BE2C (cell line): ENCODE results near the gene SLC7A8.

ENCODE experiments used
- DNase-seq: peaks from one replicate; pipeline ENCODE4 v3.0.0-alpha.2; 2020
- H3K27me3 ChIP-seq: fragments of 250-450 bp; sonication (Bioruptor Pico); 2 replicates; pipeline ENCODE4 v1.5.1; 2020; ENCODE audit warnings: mild to moderate bottlenecking
- H3K36me3 ChIP-seq: fragments of 250-450 bp; sonication (Bioruptor Pico); 2 replicates; pipeline ENCODE4 v1.5.1; 2020; ENCODE audit warnings: mild to moderate bottlenecking
- H3K4me1 ChIP-seq: fragments of 250-450 bp; sonication (Bioruptor Pico); 2 replicates; pipeline ENCODE4 v1.5.1; 2020
- H3K4me3 ChIP-seq: 2 replicates; pipeline ENCODE4 v1.5.1; 2011; ENCODE audit warnings: low read depth, low read length
- H3K9me3 ChIP-seq: fragments of 250-450 bp; sonication (Bioruptor Pico); 2 replicates; pipeline ENCODE4 v1.5.1; 2020
- TF ChIP-seq, protein P1 (sequence below): IDR thresholded peaks from 2 replicates; pipeline ENCODE4 v1.5.1; 2012; ENCODE audit warnings: mild to moderate bottlenecking, low read depth, low read length

SLC7A8 gene

DNA sequence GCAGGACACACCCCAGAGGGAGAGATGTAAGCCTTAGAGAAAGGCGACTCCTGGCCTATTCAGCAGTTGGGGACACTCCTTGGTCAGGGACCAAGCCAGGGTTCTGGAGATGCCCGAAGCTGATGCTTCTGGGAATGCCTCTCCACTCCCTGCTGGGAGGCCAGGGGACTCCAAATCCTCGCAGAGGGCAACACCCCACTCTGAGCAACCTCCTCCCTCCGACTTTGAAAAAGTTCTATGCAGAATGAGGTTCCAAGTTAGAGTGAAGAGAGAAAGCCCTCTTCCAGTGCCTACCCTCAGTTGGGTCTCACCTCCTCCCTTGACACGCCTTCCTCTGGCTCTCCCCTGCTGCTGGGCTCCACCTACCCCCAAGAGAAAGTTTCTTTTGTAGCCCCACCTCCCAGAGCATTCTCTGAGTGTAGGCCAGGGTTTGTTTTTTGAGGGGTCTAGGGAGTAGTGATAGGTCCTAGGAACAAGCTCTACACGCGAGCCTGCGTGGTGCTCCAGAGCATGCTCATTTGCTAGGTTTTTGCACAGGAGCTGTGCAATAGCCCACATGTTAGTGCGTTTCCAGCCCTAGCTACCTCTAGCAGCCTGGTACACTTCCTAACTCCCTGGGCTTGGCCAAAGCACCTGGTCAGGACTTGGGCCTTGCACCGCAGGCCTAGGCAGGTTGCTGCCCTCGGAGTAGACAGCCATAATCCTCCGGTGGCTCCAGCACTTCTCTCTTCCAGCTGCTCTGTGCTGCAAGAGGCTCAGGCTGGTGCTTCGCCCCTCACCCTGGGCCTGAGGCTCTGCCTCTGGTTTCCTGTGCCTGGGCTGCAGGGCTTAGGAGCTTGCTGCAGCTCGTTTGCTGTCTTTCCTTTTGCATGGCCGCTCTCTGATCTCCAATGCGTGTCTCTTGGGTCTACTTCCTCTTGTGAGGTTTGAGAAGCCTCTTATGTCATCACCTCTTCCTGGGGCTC is 63.8 kb downstream of the SLC7A8 start:
- Histone ChIP-seq H3K36me3 (no peaks in the 10 kb centered on the region), H3K4me1 (no peaks in the 10 kb centered on the region), H3K27me3 (peaks cover 3% of the 10 kb centered on the region; the same call in 1 of the 2 replicates), H3K4me3 (no peak overlapping the region), H3K9me3 (no peaks in the 10 kb centered on the region)
- TF ChIP-seq, protein P1, sequence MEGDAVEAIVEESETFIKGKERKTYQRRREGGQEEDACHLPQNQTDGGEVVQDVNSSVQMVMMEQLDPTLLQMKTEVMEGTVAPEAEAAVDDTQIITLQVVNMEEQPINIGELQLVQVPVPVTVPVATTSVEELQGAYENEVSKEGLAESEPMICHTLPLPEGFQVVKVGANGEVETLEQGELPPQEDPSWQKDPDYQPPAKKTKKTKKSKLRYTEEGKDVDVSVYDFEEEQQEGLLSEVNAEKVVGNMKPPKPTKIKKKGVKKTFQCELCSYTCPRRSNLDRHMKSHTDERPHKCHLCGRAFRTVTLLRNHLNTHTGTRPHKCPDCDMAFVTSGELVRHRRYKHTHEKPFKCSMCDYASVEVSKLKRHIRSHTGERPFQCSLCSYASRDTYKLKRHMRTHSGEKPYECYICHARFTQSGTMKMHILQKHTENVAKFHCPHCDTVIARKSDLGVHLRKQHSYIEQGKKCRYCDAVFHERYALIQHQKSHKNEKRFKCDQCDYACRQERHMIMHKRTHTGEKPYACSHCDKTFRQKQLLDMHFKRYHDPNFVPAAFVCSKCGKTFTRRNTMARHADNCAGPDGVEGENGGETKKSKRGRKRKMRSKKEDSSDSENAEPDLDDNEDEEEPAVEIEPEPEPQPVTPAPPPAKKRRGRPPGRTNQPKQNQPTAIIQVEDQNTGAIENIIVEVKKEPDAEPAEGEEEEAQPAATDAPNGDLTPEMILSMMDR: no peak
- no peak for DNase-seq

DNA sequence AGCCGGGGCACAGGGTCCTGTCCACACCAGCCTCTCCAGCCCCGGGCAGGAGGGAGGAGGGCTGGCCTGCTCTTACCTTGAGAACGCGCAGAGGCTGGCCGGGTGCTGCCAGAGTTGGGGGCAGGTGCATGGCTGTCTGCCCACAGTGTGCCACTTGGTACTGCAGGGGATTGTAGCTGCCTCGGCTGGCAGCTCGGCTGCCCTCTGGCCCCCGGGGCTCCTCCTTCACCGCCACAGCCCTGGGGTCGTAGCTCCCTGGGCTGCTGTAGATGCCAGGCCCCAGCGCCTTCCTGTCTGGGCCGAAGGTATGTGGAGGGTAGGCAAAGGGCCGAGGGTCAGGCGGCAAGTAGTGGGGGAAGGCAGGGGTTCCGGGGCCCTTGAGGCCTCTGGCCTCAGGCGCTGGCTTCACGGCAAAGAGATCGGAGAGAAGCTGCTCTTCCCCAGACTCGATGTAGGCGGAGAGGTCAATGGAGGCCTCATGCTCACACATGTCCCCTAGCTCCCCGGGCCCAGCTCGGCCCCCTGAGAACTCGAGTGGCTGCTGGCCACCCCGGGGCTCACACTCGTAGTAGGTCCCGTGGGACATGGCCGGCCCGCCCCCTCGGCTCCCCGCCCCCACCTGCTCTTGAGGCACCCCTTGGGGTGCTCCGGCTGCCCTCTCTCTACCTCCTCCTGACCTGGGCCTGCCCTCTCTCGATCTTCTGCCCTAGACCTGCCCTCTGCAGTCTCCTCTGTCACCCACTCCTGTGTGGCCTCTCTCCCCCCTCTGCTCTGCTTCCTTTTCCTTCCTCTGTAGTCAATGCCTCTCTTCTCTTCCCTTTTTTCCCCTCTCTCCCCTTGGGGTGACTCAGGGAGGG is 64.7 kb downstream of the SLC7A8 start, which contains the start of gene CEBPE:
Gene CEBPE (minus strand): TSS at position 750 of the 857 bp plus-strand sequence. CDS start 164 bp downstream, at position 586.
- H3K36me3 ChIP-seq: no peaks in the 10 kb centered on the region
- H3K4me1 ChIP-seq: no peaks in the 10 kb centered on the region
- H3K4me3 ChIP-seq: no peak within 1 kb of the TSS
- H3K9me3 ChIP-seq: no peaks in the 10 kb centered on the region
- peaks cover 3% of the 10 kb centered on the region; the same call in 1 of the 2 replicates for H3K27me3 ChIP-seq
- TF ChIP-seq, protein P1: no peak
- DNase-seq: no peak

DNA sequence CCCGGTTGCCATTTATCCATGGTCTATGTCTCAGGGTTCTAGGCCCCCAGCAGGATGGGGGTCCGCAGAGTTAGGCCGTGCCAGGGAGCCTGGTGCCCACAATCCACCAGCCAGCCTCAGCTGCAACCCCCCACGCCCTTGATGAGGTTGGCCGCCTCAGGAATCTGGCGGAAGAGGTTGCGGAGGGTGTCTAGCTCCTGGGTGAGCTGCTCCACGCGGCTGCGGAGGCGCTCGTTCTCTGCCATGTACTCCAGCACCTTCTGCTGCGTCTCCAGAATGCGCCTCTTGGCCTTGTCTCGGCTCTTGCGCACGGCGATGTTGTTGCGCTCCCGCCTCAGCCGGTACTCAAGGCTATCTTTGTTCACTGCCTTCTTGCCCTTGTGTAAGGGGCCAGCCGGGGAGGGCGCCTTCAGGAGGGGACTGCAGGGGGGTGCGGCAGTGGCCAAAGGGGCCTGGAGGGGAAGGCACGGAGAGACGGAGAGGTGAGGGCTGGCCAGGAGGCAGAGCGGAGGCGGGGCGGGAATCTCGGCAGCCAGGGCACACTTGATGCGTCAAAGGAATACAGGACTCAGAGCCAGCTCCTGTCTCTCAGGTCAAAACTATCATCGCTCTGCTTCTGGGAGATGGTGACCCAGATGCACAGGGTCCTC is 66.0 kb downstream of the SLC7A8 start:
- H3K9me3 ChIP-seq: no peaks in the 10 kb centered on the region
- no peak overlapping the region for H3K4me3 ChIP-seq
- TF ChIP-seq, protein P1: no peak
- no peaks in the 10 kb centered on the region for H3K4me1 ChIP-seq
- no peaks in the 10 kb centered on the region for H3K36me3 ChIP-seq
- DNase-seq: no peak
- peaks cover 7% of the 10 kb centered on the region for H3K27me3 ChIP-seq

DNA sequence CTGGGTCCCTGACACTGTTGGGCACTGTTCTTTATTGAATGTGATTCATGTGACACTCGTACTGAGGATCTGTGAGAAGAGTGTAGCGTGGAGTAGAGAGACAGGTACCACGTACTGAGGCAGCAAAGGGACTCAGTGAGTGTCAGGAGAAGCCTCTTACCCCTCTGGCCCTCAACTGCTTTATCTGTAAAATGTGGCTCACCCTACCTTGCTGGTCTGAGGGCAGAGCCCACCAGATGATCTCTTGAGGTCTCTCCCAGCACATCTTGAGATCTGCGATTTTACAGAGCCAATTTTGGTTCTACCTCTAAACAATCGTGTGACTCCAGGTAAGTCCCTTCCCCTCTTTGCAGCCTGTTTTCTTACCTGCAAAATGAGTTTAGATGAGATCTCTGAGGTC is 67.5 kb downstream of the SLC7A8 start:
- Histone ChIP-seq H3K4me1 (no peaks in the 10 kb centered on the region), H3K4me3 (no peak overlapping the region), H3K27me3 (peaks cover 23% of the 10 kb centered on the region), H3K9me3 (0 out of 2 replicates have a peak, but pooled peaks cover 1% of the 10 kb centered on the region), H3K36me3 (no peaks in the 10 kb centered on the region)
- DNase-seq: no peak
- TF ChIP-seq, protein P1: no peak

DNA sequence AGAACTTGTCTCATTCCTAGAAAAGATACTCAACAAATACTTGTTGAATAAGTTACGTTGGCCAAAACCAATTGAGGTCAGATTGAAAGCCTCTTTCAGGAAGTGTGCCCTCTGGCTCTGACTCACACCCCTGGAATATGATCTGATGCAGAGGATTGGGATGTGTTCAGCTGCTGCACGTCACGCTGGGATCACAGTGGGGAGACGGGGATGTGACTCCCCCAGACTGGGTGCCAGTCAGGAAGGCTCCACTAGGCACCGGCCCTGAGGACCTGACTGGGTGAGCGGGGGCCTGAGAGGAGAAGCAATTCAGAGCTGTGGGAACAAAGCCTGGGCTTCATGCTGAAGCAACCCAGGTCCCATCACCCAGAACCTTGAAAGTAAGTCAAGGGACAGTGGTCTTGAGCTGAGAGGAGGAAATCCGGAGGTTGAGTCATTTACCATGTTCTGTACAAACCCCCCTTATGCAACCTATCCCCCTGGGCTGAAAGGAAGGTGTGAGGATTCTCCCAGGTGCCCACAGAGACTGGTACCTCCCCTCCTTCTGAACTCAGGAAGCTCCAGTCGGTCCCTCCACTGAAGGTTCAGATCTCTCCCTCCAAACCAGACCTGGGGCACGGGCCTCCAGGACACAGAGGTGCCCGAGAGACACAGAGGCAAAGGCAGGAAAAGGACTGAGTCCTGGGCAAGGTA is 68.3 kb downstream of the SLC7A8 start:
- H3K4me1 ChIP-seq: no peaks in the 10 kb centered on the region
- no peak overlapping the region for H3K4me3 ChIP-seq
- TF ChIP-seq, protein P1: no peak
- no peak for DNase-seq
- H3K9me3 ChIP-seq: 0 out of 2 replicates have a peak, but pooled peaks cover 2% of the 10 kb centered on the region
- H3K36me3 ChIP-seq: no peaks in the 10 kb centered on the region
- H3K27me3 ChIP-seq: peaks cover 31% of the 10 kb centered on the region
